Measurements from ENCODE around the gene ASCL3. TPM values are rescaled to one million over a fixed set of nuclear protein-coding genes. Genes with fewer than 3 reads are reported as not detected.

ASCL3 gene
- total RNA-seq, 1 experiment from 2014 or later, result not detected

- Histone ChIP-seq H3K27me3 (ENCODE audit: low read length) (no peaks in the 10 kb centered on the region), H3K27ac (ENCODE audit: low read length) (no peak overlapping the region), H3K36me3 (ENCODE audit: low read depth, low read length) (peaks cover 7% of the 10 kb centered on the region), H3K4me2 (ENCODE audit: low read length) (no peak overlapping the region), H3K4me3 (ENCODE audit: low read length) (no peak overlapping the region), H2AFZ (ENCODE audit: low read length) (no peak overlapping the region), H3K9me3 (ENCODE audit: low read length) (no peaks in the 10 kb centered on the region), H3K4me1 (ENCODE audit: insufficient read depth, low read length) (no peaks in the 10 kb centered on the region), H3K9ac (ENCODE audit: low read length) (no peak overlapping the region), H3F3A (ENCODE audit: low read length, unreplicated experiment) (no peaks in the 10 kb centered on the region), H3K79me2 (ENCODE audit: low read length) (no peaks in the 10 kb centered on the region), H4K20me1 (ENCODE audit: low read length) (no peaks in the 10 kb centered on the region), H3K9me2 (replicated peaks; ENCODE audit: low read length) (no peaks in the 10 kb centered on the region)
- no peak for TF ChIP-seq EZH2 (IDR thresholded peaks at IDR 0.05; ENCODE audit: low read length, unreplicated experiment)
- no peak for TF ChIP-seq CTCF (conservative IDR thresholded peaks at IDR 0.05; ENCODE audit: low read depth, low read length)
- TF ChIP-seq EZH2phosphoT487 (IDR thresholded peaks at IDR 0.05; ENCODE audit: borderline replicate concordance, low read length), result no peak
- POLR2A ChIA-PET (ENCODE audit: unreplicated experiment), result no interaction called here
- CTCF ChIA-PET, result no interaction called here
- ATAC-seq (no peak), DNase-seq (no peak)
- TSS peak; percentile 66 for BruUV-seq (replicated peaks)
- intact Hi-C loops (cut with micrococcal nuclease), result no loop called here
These were observed 4.6 kb upstream of the ASCL3 start for GRCh38 chr11:8947230-8947943.

GRCh38 chr11:8941341-8942103 lies 1.3 kb downstream of the ASCL3 start:
- H3K9me2 ChIP-seq (replicated peaks; ENCODE audit: low read length), result no peaks in the 10 kb centered on the region
- no peaks in the 10 kb centered on the region for H3K27me3 ChIP-seq (ENCODE audit: low read length)
- DNase-seq, result no peak
- no peak overlapping the region for H3K27ac ChIP-seq (ENCODE audit: low read length)
- H3K4me1 ChIP-seq (ENCODE audit: insufficient read depth, low read length), result no peaks in the 10 kb centered on the region
- H2AFZ ChIP-seq (ENCODE audit: low read length), result no peak overlapping the region
- no TSS peak for BruUV-seq (replicated peaks)
- ATAC-seq, result no peak
- intact Hi-C loops (cut with micrococcal nuclease), result no loop called here
- no peaks in the 10 kb centered on the region for H3F3A ChIP-seq (ENCODE audit: low read length, unreplicated experiment)
- TF ChIP-seq EZH2 (IDR thresholded peaks at IDR 0.05; ENCODE audit: low read length, unreplicated experiment) (no peak), EZH2phosphoT487 (IDR thresholded peaks at IDR 0.05; ENCODE audit: borderline replicate concordance, low read length) (no peak), CTCF (conservative IDR thresholded peaks at IDR 0.05; ENCODE audit: low read depth, low read length) (no peak)
- no peak overlapping the region for H3K4me2 ChIP-seq (ENCODE audit: low read length)
- ChIA-PET CTCF (no interaction called here), POLR2A (ENCODE audit: unreplicated experiment) (interaction anchor here (0.6 kb wide), 1 partner anchor 253 kb away, joined by 3 read pairs; no protein-coding TSS in a partner anchor)
- no peaks in the 10 kb centered on the region for H3K79me2 ChIP-seq (ENCODE audit: low read length)
- H3K9me3 ChIP-seq (ENCODE audit: low read length), result no peaks in the 10 kb centered on the region
- H3K4me3 ChIP-seq (ENCODE audit: low read length), result no peak overlapping the region
- no peaks in the 10 kb centered on the region for H3K36me3 ChIP-seq (ENCODE audit: low read depth, low read length)
- no peaks in the 10 kb centered on the region for H4K20me1 ChIP-seq (ENCODE audit: low read length)
- no peak overlapping the region for H3K9ac ChIP-seq (ENCODE audit: low read length)

- Histone ChIP-seq H4K20me1 (ENCODE audit: low read length) (no peaks in the 10 kb centered on the region), H3K27me3 (ENCODE audit: low read length) (no peaks in the 10 kb centered on the region), H3K9ac (ENCODE audit: low read length) (no peak overlapping the region), H3K36me3 (ENCODE audit: low read depth, low read length) (no peaks in the 10 kb centered on the region), H3K79me2 (ENCODE audit: low read length) (no peaks in the 10 kb centered on the region), H3F3A (ENCODE audit: low read length, unreplicated experiment) (no peaks in the 10 kb centered on the region), H3K4me2 (ENCODE audit: low read length) (no peak overlapping the region), H3K9me2 (replicated peaks; ENCODE audit: low read length) (no peaks in the 10 kb centered on the region), H3K27ac (ENCODE audit: low read length) (no peak overlapping the region), H3K4me3 (ENCODE audit: low read length) (no peak overlapping the region), H2AFZ (ENCODE audit: low read length) (no peak overlapping the region), H3K4me1 (ENCODE audit: insufficient read depth, low read length) (peaks cover 7% of the 10 kb centered on the region; the same call in 1 of the 2 replicates), H3K9me3 (ENCODE audit: low read length) (no peaks in the 10 kb centered on the region)
- no peak for DNase-seq
- intact Hi-C loops (cut with micrococcal nuclease), result no loop called here
- ATAC-seq, result no peak
- no TSS peak for BruUV-seq (replicated peaks)
- TF ChIP-seq EZH2 (IDR thresholded peaks at IDR 0.05; ENCODE audit: low read length, unreplicated experiment), result no peak
- TF ChIP-seq CTCF (conservative IDR thresholded peaks at IDR 0.05; ENCODE audit: low read depth, low read length), result no peak
- TF ChIP-seq EZH2phosphoT487 (IDR thresholded peaks at IDR 0.05; ENCODE audit: borderline replicate concordance, low read length), result no peak
- POLR2A ChIA-PET (ENCODE audit: unreplicated experiment), result no interaction called here
- CTCF ChIA-PET, result no interaction called here
These were observed 5.2 kb downstream of the ASCL3 start for GRCh38 chr11:8937659-8938058.

Data from PC-3 (cell line).